Dermis microvascular lymphatic vessel endothelial cell (primary cell): Measurements from ENCODE around the gene UNC13A. TPM values are rescaled to one million over a fixed set of nuclear protein-coding genes. Genes with fewer than 3 reads are reported as not detected.

ENCODE experiments used
- DNase-seq, 2 donors: peaks; one replicate each; pipeline versions ENCODE4 v3.0.0 to v3.0.0-alpha.2; 2010; ENCODE audit warnings: low read depth in 2 of 2
- total RNA-seq: library from RNA; depleted of rRNA; stranded (reverse); fragments of >200 nt; gene quantifications from 2 replicates; pipeline ENCODE4 v1.2.1, GENCODE V29; 2014

UNC13A gene
- total RNA-seq, 1 donor from 2014 or later, result 0.13 TPM

- DNase-seq, result peak in 1 of 2 donors; percentile 49
Observed at GRCh38 chr19:17706750-17707181, 18.6 kb upstream of the UNC13A start.

GRCh38 chr19:17703824-17704463 lies 15.8 kb upstream of the UNC13A start:
- peak; percentile 61 to 77 for DNase-seq

GRCh38 chr19:17695198-17695597 lies 7.0 kb upstream of the UNC13A start:
- no peak for DNase-seq

- DNase-seq, result no peak
Observed at GRCh38 chr19:17692566-17692965, 4.4 kb upstream of the UNC13A start.

- no peak for DNase-seq
Observed at GRCh38 chr19:17688853-17689595, 870 bp upstream of the UNC13A start.

GRCh38 chr19:17687141-17687856 lies 855 bp downstream of the UNC13A start:
- no peak for DNase-seq

GRCh38 chr19:17686592-17687024 lies 1.5 kb downstream of the UNC13A start:
- DNase-seq, result peak in 1 of 2 donors; percentile 9

GRCh38 chr19:17686023-17686521 lies 2.1 kb downstream of the UNC13A start:
- no peak for DNase-seq

GRCh38 chr19:17685451-17686022 lies 2.6 kb downstream of the UNC13A start:
- no peak for DNase-seq

GRCh38 chr19:17684256-17684655 lies 3.9 kb downstream of the UNC13A start:
- DNase-seq, result no peak

GRCh38 chr19:17683078-17683477 lies 5.1 kb downstream of the UNC13A start:
- no peak for DNase-seq

GRCh38 chr19:17682273-17682672 lies 5.9 kb downstream of the UNC13A start:
- DNase-seq, result no peak

- DNase-seq, result peak in 1 of 2 donors; percentile 59
Observed at GRCh38 chr19:17681505-17682125, 6.5 kb downstream of the UNC13A start.

GRCh38 chr19:17680230-17680722 lies 7.9 kb downstream of the UNC13A start:
- peak; percentile 70 to 82 for DNase-seq

GRCh38 chr19:17679526-17680229 lies 8.5 kb downstream of the UNC13A start:
- no peak for DNase-seq

GRCh38 chr19:17678836-17679235 lies 9.3 kb downstream of the UNC13A start:
- no peak for DNase-seq

GRCh38 chr19:17677002-17677401 lies 11.2 kb downstream of the UNC13A start:
- peak in 1 of 2 donors; percentile 15 for DNase-seq

- no peak for DNase-seq
Observed at GRCh38 chr19:17676295-17676694, 11.9 kb downstream of the UNC13A start.

GRCh38 chr19:17673937-17674799 lies 14.0 kb downstream of the UNC13A start:
- DNase-seq, result no peak
